NCI-H2029 treated with DMSO at 0.1 percent for 48 hours (cell line): ENCODE data around the gene C11orf71.

Experiments
- DNase-seq: peaks from one replicate; lab custom pipeline; 2025; lab: John Stamatoyannopoulos, UW

C11orf71 gene

DNA sequence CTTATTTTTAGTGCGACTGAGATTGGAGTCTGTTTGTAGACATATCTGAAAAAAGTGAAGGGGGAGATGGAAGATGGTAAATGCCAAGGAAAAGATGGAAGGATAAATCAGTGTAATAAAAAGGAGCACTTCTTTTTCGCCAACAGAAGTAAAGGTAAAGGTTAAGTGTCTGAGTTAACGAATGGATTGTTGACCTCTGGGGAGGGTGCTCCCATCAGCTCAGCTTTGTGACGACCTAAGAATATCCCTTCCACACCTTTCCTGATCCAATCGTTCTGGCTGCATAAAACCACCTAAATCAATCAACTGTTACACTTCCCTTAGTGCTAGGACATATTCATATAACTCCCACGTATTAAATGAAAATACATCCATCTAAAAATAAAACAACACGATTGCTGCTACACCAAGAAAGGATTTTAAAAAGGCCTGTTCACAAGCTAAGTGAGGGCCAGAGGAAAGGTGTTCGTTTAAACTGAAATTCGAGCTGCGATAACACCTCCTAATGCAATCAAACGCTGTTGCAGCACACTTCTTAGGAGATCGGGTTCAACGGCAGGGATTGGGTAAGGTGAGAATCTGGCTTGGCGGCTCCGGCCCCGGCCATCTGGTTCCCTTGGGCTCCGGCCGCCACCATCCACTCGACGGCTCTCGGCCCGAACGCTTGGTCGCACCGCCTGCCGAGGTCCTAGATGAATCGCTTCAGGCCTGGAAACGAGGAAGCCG lies 658 bp downstream of the C11orf71 start:
- peak; percentile 71 for DNase-seq

DNA sequence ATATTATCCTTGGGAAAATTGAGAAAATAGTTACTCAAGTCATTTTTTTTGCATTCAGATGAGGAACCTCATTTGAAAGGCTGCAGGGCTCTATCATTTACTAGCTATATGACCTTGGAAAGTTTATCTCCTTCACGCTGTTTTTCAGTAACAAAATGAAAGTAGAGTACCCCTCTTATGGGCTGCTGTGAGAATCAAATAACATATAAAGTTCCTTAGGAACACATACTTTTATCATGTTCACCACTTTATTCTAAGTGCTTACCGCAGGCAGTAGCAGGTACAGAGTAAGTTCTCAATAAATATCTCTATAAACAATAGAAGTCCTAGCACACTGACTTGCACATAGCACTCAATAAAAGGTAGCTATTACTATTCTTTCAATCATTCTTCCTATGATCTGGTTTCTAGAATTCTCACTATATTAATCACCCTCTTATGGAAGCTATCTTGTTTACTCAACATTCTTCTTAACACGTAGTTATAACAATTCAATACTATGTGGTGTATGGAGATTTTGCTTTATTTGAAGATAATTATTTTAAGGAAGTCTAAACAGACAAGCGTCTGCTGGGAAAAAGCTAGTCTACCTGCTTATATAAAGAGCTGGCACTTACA lies 1.9 kb downstream of the C11orf71 start:
- DNase-seq = no peak

DNA sequence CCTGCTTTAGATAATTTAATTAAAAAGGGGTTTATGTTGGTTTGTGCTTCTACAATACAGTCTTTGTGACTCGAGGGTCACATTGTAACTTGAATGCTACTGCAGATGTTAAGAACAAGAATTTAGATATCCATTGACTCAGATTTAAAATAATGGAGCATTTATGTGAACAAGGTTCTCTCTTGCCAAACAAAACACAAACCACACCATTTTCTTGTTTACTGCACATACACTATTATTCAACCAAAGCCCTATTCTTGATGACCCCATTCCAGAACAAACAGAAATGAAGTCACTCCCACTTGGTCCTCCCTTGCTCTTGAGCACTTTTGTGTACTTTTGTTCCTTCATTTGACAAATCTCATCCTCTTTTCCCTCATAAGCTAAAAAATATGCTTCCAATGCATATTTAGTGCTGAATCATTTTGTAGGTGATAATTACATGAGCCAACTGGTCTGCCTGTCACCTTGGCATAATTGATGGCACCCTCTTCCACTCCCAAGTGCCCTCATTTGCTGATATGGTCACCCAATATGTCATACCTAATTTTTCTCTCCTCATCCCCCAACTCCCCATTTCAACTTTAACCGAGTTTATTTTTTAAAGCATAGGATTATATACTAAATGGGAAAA lies 2.8 kb downstream of the C11orf71 start:
- peak; percentile 14 for DNase-seq

DNA sequence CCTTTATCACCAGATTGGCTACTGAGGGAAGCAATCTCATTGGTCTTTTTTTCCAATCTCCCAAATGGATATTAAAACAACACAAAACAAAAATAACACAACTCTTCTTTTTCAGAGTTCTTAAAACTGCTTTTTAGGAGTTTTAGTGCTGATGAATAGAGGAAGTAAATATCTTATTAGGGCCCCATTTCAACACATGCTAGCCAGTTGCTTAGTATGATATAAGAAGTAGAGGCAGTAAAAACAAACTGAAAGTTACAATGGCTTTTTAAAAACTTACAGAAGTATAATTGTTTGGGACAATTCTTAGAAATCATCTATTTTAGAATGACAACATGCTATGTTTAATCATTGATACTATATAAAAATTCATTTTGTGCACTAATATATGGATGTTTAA lies 3.4 kb downstream of the C11orf71 start:
- DNase-seq = no peak

DNA sequence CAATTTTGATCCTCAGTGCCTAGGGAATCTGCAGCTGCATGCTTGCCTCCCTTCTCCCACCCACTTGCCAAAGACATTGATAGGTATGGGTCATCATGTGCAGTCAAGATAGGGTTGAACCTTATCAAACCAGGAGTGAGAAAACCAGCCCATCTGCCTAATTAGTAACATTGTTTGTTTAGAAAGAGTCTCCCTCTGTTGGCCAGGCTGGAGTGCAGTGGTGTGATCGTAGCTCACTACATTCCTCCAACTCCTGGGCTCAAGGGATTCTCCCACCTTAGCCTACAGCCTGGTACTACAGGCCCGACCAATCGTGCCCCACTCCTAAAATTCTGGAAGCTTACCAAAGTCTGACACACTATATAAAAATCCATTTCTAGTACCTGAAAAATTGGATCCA lies 4.6 kb downstream of the C11orf71 start:
- DNase-seq = no peak

DNA sequence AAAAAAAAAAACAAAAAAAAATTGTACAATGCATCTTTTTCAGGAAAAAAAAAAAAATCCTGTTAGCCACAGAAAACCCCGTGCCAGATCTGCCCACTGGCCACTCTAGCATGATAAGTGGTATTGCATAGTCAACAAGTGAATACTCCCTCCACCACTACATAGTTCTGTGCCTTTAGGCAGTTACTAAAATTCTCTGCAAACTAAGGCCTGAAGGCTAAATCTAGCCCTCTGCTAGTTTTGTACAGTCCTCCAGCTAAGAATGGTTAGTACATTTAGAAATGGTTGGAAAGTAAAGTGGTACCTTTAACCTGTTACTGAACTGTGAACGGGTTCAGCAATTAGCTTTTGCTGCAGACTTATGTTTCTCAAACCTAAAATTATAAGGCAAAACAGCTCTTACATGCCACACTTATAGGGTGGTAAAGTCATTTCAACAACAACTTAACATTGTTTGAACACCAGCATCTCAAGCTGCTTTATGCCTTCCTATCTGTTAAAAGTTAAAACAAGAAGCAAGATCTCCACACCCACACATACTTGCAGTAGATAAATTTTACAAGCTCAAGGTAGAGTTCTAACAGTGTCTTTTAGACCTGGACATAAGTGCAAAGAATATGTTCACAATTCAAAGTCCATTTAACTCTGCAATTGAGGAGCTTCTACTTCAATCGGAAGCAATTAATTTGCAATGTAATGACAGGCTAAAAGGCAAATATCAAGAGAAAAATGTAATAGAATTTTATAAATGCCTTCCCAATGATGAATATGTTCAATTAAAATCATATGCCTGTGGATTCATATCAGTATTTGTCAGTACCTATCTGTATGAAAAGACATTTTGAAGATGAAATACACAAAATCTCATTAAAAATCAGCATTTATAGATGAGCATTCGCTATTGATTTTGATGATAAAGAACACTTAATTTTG lies 7.3 kb downstream of the C11orf71 start:
- no peak for DNase-seq

DNA sequence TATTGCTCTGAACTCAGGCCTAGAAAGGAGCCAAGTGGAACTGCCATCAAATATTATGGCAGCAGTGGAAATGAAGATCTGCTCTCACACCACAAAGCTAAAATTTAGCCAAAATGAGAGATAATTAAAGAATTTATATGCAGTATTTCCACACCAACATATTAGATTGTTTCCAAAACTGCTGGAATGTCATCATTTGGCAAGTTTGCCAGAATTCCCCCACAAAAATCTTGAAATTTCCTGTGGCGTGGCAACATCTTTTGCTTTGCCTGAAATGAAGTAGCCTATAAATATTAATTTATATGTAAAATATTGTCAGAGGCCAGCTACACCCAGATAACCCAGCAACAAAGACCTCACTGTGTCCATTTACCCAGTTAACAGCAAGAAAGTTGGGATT lies 13.8 kb downstream of the C11orf71 start:
- no peak for DNase-seq

DNA sequence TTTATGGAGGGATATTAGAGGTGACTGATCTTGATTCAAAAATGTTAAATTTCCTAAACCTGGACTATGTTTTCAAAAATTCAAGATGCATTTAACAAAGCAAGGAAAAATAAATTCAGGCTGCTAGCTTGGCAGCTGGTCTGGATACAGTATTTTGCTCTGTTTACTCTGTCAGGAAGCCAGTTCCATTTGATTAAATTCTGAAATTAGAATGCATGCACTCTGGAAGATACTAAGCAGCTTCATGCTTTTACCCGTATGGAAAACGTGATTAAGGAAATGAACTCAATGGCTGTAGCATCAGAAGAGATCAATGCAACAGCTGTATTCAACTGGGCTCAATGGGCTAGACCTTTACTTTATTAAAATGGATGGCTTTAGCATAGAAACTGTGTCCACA lies 14.2 kb downstream of the C11orf71 start:
- no peak for DNase-seq

DNA sequence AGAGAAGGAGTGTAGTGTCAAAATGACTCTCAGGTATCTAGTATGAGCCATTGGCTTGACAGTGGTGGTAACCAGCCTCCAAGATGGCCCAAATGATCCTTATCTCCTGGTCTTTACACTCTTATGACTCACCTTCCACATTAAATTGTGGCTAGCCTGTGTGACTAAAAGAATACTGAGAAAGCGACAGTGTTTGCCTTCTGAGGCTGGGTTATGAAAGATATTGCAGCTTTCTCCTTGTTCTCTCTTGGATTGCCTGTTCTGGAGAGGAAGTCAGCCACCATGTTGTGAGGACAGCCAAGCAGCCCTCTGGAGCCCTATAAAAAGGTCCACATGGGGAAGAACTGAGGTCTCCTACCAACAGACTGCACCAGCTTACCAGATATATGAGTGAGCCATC lies 15.8 kb downstream of the C11orf71 start:
- DNase-seq = no peak

DNA sequence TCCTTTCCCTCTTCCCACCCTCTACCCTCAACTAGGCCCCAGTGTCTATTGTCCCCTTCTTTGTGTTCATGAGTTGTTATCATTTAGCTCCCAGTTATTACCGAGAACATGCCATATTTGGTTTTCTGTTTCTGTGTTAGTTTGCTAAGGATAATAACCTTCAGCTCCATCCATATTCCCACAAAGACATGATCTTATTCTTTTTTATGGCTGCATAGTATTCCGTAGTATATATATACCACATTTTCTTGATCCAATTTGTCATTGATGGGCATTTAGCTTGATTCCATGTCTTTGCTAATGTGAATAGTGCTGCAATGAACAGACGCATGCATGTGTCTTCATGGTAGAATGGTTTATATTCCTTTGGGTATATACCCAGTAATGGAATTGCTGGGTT lies 17.8 kb downstream of the C11orf71 start:
- no peak for DNase-seq

DNA sequence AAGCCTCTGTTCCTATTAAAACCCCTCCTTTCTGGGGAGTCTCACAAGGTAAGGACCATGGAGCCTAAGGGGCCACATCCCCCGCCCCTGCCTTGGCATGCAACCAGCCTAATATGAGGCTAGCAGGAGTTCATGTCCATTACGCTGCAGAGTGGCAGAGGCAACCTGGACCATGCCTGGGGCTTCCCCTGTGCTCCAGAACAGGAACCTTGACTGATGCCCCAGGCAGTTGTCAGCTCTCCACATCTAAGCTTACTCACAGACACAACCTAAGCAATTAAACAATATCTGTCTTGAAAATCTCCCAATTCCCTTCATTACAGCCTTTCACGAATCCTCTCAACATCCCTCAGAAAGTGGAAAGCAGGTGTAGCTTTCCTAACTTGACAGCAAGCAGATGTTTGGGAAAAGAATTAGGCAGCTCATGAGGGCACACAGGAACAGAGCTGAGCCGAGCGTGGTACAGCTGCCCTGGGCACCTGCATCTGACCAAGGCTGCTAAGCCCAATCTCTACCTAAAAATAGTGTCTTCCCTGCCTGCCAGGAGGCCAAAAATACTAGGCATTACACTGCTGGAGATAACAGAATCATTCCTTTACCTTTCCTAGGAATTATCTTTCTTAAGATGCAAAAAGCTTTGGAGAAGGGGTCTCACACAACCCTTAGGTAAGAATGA lies 20.8 kb downstream of the C11orf71 start:
- DNase-seq = no peak

DNA sequence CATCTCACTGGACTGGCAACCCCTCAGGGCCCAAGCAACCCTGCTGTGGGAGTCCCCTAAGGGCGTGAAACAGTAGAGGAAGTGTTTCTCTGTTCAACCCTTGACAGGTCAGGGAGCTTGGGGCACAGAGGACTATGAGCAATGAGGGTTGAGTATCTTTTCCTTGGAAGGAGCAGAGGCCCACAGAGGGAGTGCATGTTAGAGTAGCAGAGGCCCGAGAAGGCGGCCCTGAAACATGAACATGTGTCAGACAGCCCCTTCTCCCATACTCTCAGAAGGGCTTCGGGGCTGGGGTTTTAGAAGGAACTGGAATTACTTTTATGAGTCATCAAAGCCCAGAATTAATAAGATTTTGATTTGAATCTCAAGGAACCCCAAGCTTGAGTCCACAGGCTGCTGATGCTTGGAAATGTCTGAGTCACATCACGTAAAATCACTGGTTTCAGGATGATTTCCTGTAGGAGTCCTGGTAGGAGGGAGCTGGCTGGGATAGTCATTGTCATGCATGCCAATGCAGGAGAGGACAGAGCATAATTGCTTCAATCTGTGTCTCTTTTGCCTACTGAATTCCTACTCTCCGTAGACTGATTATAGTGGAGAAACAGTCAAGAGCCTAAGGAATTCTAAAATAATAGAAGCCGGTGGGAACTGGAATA lies 22.6 kb downstream of the C11orf71 start:
- no peak for DNase-seq

DNA sequence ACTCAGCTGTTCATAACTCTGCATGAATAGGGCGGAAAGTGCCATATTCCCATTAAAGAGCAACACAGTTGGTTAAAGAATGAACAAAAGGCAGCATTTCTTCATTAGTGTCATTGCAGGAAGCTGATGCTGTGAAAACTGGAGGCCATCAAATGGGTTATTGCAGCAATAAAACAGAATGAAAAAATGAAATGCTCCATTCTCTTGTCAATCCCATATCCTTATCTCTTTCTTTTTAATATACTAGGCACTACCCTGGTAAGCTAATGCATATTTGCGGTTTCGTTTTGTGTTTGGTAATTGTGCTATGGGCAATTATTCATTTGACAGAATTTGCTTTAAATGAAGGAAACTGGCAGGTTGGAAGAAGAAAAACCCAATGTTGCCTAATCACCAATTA lies 25.3 kb downstream of the C11orf71 start:
- DNase-seq = no peak

DNA sequence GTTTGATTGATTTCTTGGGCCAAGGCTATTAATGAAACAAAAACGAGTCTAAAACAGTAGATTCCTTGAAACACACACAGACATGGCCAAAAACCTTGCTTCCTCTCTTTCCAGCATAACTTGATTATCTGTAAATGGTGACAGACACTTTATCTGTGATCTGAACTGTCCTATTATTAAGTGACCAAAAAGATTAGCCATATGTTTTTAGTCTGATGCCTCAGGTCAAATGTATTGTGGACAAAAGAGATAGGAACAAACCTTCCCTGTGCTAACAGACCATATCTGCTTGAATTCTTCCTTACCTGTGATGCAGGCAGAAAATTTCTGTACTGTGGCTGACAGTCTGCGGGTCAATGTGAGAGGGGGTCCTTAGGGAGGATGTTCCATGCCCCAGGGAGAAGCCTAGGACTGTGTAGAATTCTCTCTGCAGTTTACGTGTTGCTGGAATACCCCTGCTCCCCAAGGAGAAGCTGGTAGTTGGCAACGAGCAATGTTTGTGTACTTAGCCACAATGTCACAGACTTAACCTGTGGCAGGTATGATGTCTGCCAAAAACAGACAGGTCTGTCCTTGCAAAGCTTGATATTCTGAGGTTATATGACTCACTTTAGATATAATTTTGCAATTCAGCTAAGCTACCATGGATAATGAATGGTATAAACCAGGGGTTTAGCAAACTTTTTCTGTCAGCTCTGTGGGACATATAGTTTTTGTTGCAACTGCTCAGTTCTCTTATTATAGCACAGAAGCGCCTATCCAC lies 31.2 kb downstream of the C11orf71 start:
- DNase-seq = no peak

DNA sequence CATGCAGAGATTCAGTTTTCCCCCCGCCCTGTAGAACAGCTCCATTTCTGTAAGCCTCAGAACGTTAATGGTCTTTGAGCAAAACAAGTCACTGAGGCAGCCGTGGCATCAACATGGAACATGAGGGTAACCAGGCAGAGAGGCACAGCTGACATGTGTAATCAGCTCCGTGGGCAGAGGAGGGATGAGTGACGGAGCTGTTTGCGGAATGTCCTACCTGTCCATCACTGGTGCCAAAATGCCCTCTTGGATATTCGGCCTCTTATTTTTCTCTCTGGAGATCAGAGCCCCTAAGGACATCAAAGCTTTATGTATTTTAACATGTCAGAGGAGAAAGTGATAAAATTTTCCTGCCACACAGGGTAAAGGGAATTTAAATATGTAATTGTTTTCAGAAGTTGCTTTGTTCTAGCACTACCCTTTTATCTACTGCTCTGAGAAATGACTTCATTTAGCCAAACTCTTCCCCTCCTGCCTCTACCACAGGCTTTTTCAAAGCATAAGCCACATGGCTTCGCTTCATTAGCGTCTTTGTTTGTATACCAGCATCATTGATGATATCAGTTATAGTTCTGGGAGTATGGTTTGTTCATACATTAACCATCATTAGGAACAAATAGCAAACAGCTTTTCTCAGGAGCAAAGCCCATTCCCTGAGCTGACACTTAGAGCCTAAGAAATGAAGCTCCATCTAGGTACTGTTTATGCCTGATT lies 32.9 kb downstream of the C11orf71 start:
- DNase-seq = no peak

DNA sequence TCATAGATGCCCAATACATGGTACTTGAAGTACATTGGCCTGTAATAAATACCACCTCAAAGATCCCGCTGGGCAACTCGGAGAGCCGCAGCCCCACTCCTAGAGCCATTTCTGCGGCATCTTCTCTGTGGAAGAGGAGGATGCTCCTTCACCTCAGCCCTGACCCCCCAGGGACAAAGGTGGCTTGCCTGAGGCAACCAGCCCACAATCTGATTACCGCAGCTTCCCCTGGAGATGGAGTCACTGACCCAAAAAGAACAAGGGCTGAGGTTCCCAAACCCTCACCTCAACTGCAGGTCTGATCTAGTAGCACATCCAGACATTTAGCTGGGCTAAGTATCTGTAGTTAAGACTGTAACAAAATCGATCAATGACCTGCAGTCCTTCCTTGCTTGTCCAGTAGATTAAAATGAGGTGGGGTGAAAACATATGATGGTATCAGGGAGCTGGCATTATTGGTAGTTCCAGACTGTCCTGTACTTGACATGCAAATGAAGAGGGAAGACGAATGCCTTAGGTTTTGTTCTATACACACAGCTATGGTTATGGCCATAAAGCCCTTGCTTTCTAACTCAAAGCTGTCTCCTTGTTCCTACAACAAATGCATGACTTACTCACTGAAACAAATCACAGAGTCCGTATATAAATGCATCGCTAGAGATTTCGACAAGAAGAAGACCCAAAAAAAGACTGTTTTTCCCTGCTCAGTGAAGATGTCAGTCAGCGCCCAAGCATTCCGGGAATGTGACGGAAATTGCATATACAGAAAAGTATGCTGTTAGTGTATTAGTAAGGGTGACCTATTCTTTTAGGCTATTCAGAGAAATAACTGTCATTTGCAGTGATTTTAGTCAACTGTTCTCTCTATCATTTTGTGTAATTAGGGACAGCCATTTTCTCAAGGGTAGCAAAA lies 33.7 kb downstream of the C11orf71 start:
- DNase-seq = no peak

DNA sequence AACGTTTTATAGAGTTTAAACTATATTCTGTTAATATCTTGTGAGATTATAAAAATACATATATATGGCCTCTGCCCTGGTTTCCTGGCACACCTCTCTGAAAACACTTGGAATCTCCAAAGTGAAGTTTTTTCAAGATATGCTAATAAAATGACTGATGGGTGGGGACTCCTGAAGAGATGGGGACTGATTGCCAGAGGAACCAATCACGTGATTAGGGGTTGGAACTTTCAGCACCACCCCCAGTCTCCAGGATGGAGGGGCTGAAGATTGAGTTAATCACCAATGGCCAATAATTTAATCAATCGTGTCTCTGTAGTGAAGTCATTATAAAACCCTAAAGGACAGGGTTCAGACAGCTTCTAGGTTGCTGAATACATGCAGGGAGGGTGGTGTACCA lies 37.4 kb downstream of the C11orf71 start:
- DNase-seq = no peak

DNA sequence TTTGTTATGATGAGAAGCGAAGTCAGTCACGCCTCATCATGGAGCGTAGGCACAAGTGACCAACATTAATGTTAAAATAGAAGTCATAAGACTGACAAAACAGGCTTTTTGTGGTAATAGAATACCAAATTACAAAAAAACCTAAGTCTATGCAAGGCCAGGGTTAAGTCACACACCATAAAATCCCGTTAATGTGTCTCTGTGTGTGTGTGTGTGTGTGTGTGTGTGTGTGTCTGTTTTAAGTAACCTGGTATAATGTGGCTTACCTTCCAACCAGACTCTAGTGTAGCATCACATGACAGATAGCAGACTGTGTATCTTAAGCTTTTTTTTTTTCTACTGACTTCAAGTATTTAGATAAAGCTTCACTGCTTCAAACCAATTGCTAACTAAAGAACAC lies 38.0 kb downstream of the C11orf71 start:
- DNase-seq = no peak

DNA sequence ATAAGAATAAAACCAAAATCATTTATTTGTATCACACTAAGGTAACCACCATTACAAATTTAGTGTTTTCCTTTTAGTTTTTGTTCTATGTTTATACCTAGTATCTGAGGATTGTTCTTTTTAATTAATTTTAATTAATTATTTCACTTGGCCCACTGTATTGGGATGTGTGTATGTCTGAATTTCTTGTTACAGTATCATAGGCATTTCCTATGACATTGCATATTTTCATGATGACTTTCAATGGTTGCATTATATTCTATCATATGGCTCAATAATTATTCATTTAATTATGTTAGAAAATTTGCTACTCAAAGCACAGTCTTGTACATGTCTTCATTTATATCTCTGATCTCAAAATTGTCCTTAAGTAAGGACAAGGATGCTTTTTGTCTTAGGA lies 41.0 kb downstream of the C11orf71 start:
- no peak for DNase-seq
